NCI-H2081 (cell line): ENCODE measurements around the gene REC114.
A peak's percentile ranks its signal among the peaks of the same experiment; 100 is the strongest.
"Not testable (repeated sequence)": the region's sequence is repeated elsewhere in the genome, so short reads cannot be mapped to it uniquely, and the experiment has no call there.

Source experiments
- DNase-seq, 2 experiments: peaks; one replicate each; lab custom pipeline; 2025; lab: John Stamatoyannopoulos, UW

The REC114 gene

GRCh38 chr15:73527598-73527997 lies 84.6 kb downstream of the REC114 start:
- DNase-seq: no peak

- no peak for DNase-seq
These were observed 87.7 kb downstream of the REC114 start for GRCh38 chr15:73530649-73531048.

- no peak for DNase-seq
These were observed 95.2 kb downstream of the REC114 start for GRCh38 chr15:73538123-73538522.

GRCh38 chr15:73538563-73539211 lies 95.7 kb downstream of the REC114 start:
- no peak for DNase-seq

- no peak for DNase-seq
These were observed 96.5 kb downstream of the REC114 start for GRCh38 chr15:73539212-73540128.

- DNase-seq: no peak
These were observed 97.2 kb downstream of the REC114 start for GRCh38 chr15:73540161-73540560.

GRCh38 chr15:73541479-73541878 lies 98.5 kb downstream of the REC114 start:
- DNase-seq: no peak

GRCh38 chr15:73548925-73549324 lies 106.0 kb downstream of the REC114 start:
- not testable (repeated sequence) for DNase-seq

GRCh38 chr15:73550190-73550589 lies 107.2 kb downstream of the REC114 start:
- DNase-seq: no peak

GRCh38 chr15:73555080-73555479 lies 112.1 kb downstream of the REC114 start:
- no peak for DNase-seq

- no peak for DNase-seq
These were observed 115.6 kb downstream of the REC114 start for GRCh38 chr15:73558529-73558928.

GRCh38 chr15:73560501-73561117 lies 117.6 kb downstream of the REC114 start:
- DNase-seq: peak; percentile 64 to 73

GRCh38 chr15:73564255-73564654 lies 121.3 kb downstream of the REC114 start:
- DNase-seq: peak; percentile 8 to 34

- no peak for DNase-seq
These were observed 124.1 kb downstream of the REC114 start for GRCh38 chr15:73567020-73567419.

GRCh38 chr15:73568564-73569280 lies 125.8 kb downstream of the REC114 start:
- no peak for DNase-seq

- DNase-seq: no peak
These were observed 126.4 kb downstream of the REC114 start for GRCh38 chr15:73569361-73569760.

GRCh38 chr15:73570355-73571032 lies 127.5 kb downstream of the REC114 start:
- no peak for DNase-seq

- peak; percentile 47 to 84 for DNase-seq
These were observed 128.4 kb downstream of the REC114 start for GRCh38 chr15:73571346-73571745.

GRCh38 chr15:73572296-73572695 lies 129.3 kb downstream of the REC114 start:
- DNase-seq: no peak

GRCh38 chr15:73573037-73573436 lies 130.1 kb downstream of the REC114 start:
- DNase-seq: no peak

- peak; percentile 32 to 66 for DNase-seq
These were observed 130.6 kb downstream of the REC114 start for GRCh38 chr15:73573572-73573971.
